Neural progenitor cell (in vitro differentiated cells): Measurements from ENCODE around the gene C12orf60. TPM values are rescaled to one million over a fixed set of nuclear protein-coding genes. Genes with fewer than 3 reads are reported as not detected.

Experiments
- total RNA-seq: library from RNA; depleted of rRNA; stranded (reverse); fragments of >200 nt; gene quantifications from 2 replicates; pipeline ENCODE4 v1.2.3, GENCODE V29; 2015; ENCODE audit warnings: low replicate concordance

The C12orf60 gene
- total RNA-seq, 1 donor from 2014 or later, result 5.4 TPM

Other genes starting within 250 kb of the C12orf60 start
- 4.8 and 5.4 TPM in 2 replicates for gene PLBD1, start 235.8 kb upstream of the C12orf60 start, total RNA-seq
- not detected in 2 replicates for gene GUCY2C, start 107.1 kb upstream of the C12orf60 start, total RNA-seq
- 41.6 and 53.5 TPM in 2 replicates for gene WBP11, start 192 bp upstream of the C12orf60 start, total RNA-seq
- not detected in 2 replicates for gene SMCO3, start 10.5 kb downstream of the C12orf60 start, total RNA-seq
- not detected in 2 replicates for gene ART4, start 39.9 kb downstream of the C12orf60 start, total RNA-seq
- gene MGP, start 82.2 kb downstream of the C12orf60 start, total RNA-seq, result not detected in 2 replicates
- not detected in 2 replicates for gene ERP27, start 134.9 kb downstream of the C12orf60 start, total RNA-seq
- gene ARHGDIB, start 157.9 kb downstream of the C12orf60 start, total RNA-seq, result not detected in 2 replicates
- not detected in 2 replicates for gene PDE6H, start 169.4 kb downstream of the C12orf60 start, total RNA-seq